ENCODE results near the gene ANKRD13D. TPM values are rescaled to one million over a fixed set of nuclear protein-coding genes. Genes with fewer than 3 reads are reported as not detected.

The ANKRD13D gene
- total RNA-seq, 1 donor from 2014 or later = 40.8 TPM

- TF ChIP-seq, protein P1, sequence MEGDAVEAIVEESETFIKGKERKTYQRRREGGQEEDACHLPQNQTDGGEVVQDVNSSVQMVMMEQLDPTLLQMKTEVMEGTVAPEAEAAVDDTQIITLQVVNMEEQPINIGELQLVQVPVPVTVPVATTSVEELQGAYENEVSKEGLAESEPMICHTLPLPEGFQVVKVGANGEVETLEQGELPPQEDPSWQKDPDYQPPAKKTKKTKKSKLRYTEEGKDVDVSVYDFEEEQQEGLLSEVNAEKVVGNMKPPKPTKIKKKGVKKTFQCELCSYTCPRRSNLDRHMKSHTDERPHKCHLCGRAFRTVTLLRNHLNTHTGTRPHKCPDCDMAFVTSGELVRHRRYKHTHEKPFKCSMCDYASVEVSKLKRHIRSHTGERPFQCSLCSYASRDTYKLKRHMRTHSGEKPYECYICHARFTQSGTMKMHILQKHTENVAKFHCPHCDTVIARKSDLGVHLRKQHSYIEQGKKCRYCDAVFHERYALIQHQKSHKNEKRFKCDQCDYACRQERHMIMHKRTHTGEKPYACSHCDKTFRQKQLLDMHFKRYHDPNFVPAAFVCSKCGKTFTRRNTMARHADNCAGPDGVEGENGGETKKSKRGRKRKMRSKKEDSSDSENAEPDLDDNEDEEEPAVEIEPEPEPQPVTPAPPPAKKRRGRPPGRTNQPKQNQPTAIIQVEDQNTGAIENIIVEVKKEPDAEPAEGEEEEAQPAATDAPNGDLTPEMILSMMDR (IDR thresholded peaks at IDR 0.05; ENCODE audit: insufficient read depth, low read depth, low read length) = no peak
- no peaks in the 10 kb centered on the region for H3K27me3 Mint-ChIP-seq (ENCODE audit: low read depth, unreplicated experiment)
- DNase-seq (ENCODE audit: low read depth) = no peak
- peaks cover 16% of the 10 kb centered on the region for H3K79me2 ChIP-seq (ENCODE audit: insufficient read depth, low read length)
- peaks cover 29% of the 10 kb centered on the region for H3K4me1 Mint-ChIP-seq (ENCODE audit: low read depth, unreplicated experiment)
- no peak overlapping the region for H2AFZ ChIP-seq (ENCODE audit: low read depth, low read length)
- FAIRE-seq = no peak
- H3K27ac Mint-ChIP-seq (ENCODE audit: unreplicated experiment) = peak overlapping the region; percentile 60
- H3K9me3 Mint-ChIP-seq (ENCODE audit: unreplicated experiment) = no peaks in the 10 kb centered on the region
- no peak overlapping the region for H3K9ac ChIP-seq (ENCODE audit: low read length)
- no peak overlapping the region for H3K4me3 ChIP-seq (ENCODE audit: insufficient read depth, low read depth, low read length)
- H3K9me3 ChIP-seq (ENCODE audit: insufficient read depth, low read depth, low read length) = no peaks in the 10 kb centered on the region
- H4K20me1 ChIP-seq (ENCODE audit: insufficient read depth, low read length) = peaks cover 22% of the 10 kb centered on the region
- H3K27ac ChIP-seq (ENCODE audit: low read depth, low read length) = no peak overlapping the region
- no peak overlapping the region for H3K4me2 ChIP-seq (ENCODE audit: low read length)
- H3K36me3 ChIP-seq (ENCODE audit: insufficient read depth, low read length) = no peaks in the 10 kb centered on the region
- H3K4me3 Mint-ChIP-seq (ENCODE audit: unreplicated experiment) = peak overlapping the region; percentile 46
- H3K27me3 ChIP-seq (ENCODE audit: insufficient read depth, low read length) = no peaks in the 10 kb centered on the region
- H3K4me1 ChIP-seq (ENCODE audit: insufficient read depth, low read length) = peaks cover 36% of the 10 kb centered on the region
- H3K36me3 Mint-ChIP-seq (ENCODE audit: low read depth, unreplicated experiment) = no peaks in the 10 kb centered on the region
These were observed 59.9 kb downstream of the ANKRD13D start for GRCh38 chr11:67349036-67349435.

- H3K27ac Mint-ChIP-seq (ENCODE audit: unreplicated experiment) = peak overlapping the region; percentile 60
- peak overlapping the region; percentile 50 for H3K4me3 Mint-ChIP-seq (ENCODE audit: unreplicated experiment)
- peaks cover 34% of the 10 kb centered on the region for H3K4me1 Mint-ChIP-seq (ENCODE audit: low read depth, unreplicated experiment)
- no peak overlapping the region for H3K4me3 ChIP-seq (ENCODE audit: insufficient read depth, low read depth, low read length)
- no peak overlapping the region for H3K27ac ChIP-seq (ENCODE audit: low read depth, low read length)
- no peaks in the 10 kb centered on the region for H3K27me3 ChIP-seq (ENCODE audit: insufficient read depth, low read length)
- no peak for TF ChIP-seq EZH2 (IDR thresholded peaks at IDR 0.05; ENCODE audit: insufficient read depth, low read length)
- TF ChIP-seq, protein P1 (IDR thresholded peaks at IDR 0.05; ENCODE audit: insufficient read depth, low read depth, low read length) = no peak
- no peak overlapping the region for H3K4me2 ChIP-seq (ENCODE audit: low read length)
- H3K4me1 ChIP-seq (ENCODE audit: insufficient read depth, low read length) = peaks cover 41% of the 10 kb centered on the region
- H3K27me3 Mint-ChIP-seq (ENCODE audit: low read depth, unreplicated experiment) = no peaks in the 10 kb centered on the region
- no peak for FAIRE-seq
- no peaks in the 10 kb centered on the region for H3K9me3 Mint-ChIP-seq (ENCODE audit: unreplicated experiment)
- no peaks in the 10 kb centered on the region for H3K9me3 ChIP-seq (ENCODE audit: insufficient read depth, low read depth, low read length)
- peaks cover 22% of the 10 kb centered on the region for H4K20me1 ChIP-seq (ENCODE audit: insufficient read depth, low read length)
- H3K36me3 ChIP-seq (ENCODE audit: insufficient read depth, low read length) = no peaks in the 10 kb centered on the region
- H3K36me3 Mint-ChIP-seq (ENCODE audit: low read depth, unreplicated experiment) = no peaks in the 10 kb centered on the region
- peaks cover 16% of the 10 kb centered on the region for H3K79me2 ChIP-seq (ENCODE audit: insufficient read depth, low read length)
- no peak for DNase-seq (ENCODE audit: low read depth)
- H3K9ac ChIP-seq (ENCODE audit: low read length) = no peak overlapping the region
- no peak overlapping the region for H2AFZ ChIP-seq (ENCODE audit: low read depth, low read length)
These were observed 60.4 kb downstream of the ANKRD13D start for GRCh38 chr11:67349457-67349856.

- H4K20me1 ChIP-seq (ENCODE audit: insufficient read depth, low read length) = peaks cover 22% of the 10 kb centered on the region
- Mint-ChIP-seq H3K4me1 (ENCODE audit: low read depth, unreplicated experiment) (peaks cover 39% of the 10 kb centered on the region), H3K27ac (ENCODE audit: unreplicated experiment) (no peak overlapping the region), H3K27me3 (ENCODE audit: low read depth, unreplicated experiment) (no peaks in the 10 kb centered on the region), H3K36me3 (ENCODE audit: low read depth, unreplicated experiment) (no peaks in the 10 kb centered on the region), H3K4me3 (ENCODE audit: unreplicated experiment) (no peak overlapping the region), H3K9me3 (ENCODE audit: unreplicated experiment) (no peaks in the 10 kb centered on the region)
- FAIRE-seq (no peak), DNase-seq (ENCODE audit: low read depth) (no peak)
- H3K4me1 ChIP-seq (ENCODE audit: insufficient read depth, low read length) = peaks cover 46% of the 10 kb centered on the region
- no peaks in the 10 kb centered on the region for H3K27me3 ChIP-seq (ENCODE audit: insufficient read depth, low read length)
- H2AFZ ChIP-seq (ENCODE audit: low read depth, low read length) = no peak overlapping the region
- TF ChIP-seq, protein P1 (IDR thresholded peaks at IDR 0.05; ENCODE audit: insufficient read depth, low read depth, low read length) = no peak
- no peak for TF ChIP-seq EZH2 (IDR thresholded peaks at IDR 0.05; ENCODE audit: insufficient read depth, low read length)
- H3K4me3 ChIP-seq (ENCODE audit: insufficient read depth, low read depth, low read length) = no peak overlapping the region
- no peak overlapping the region for H3K27ac ChIP-seq (ENCODE audit: low read depth, low read length)
- no peak overlapping the region for H3K9ac ChIP-seq (ENCODE audit: low read length)
- no peaks in the 10 kb centered on the region for H3K9me3 ChIP-seq (ENCODE audit: insufficient read depth, low read depth, low read length)
- H3K36me3 ChIP-seq (ENCODE audit: insufficient read depth, low read length) = no peaks in the 10 kb centered on the region
- H3K4me2 ChIP-seq (ENCODE audit: low read length) = no peak overlapping the region
- H3K79me2 ChIP-seq (ENCODE audit: insufficient read depth, low read length) = peaks cover 16% of the 10 kb centered on the region
These were observed 60.9 kb downstream of the ANKRD13D start for GRCh38 chr11:67349928-67350465.

Measured in astrocyte (in vitro differentiated cells and primary cell).